Measurements from ENCODE around the gene DGKE.

Gene DGKE

GRCh38 chr17:56815711-56816110 lies 18.2 kb upstream of the DGKE start:
- no peak for DNase-seq (ENCODE audit: low read depth)

DNA sequence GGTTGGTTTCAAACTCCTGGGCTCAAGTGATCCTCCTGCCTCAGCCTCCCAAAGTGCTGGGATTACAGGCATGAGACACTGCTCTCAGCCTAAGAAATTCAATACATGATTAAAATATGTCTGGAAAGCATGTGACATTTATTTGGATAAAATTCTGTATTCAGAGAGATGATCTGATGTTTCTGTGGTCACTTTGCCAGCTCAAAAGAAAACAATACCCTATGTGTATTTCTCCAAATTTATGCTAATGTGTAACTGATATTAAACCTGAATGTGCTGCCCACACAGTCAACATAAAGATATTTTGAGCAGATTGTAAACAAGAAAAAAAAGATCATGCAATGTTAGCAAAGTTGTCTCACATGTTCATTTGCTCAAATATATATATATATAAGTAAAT lies 16.9 kb upstream of the DGKE start:
- no peak for DNase-seq (ENCODE audit: low read depth)

GRCh38 chr17:56819030-56819429 lies 14.9 kb upstream of the DGKE start:
- DNase-seq (ENCODE audit: low read depth), result no peak

GRCh38 chr17:56819431-56820145 lies 14.4 kb upstream of the DGKE start:
- DNase-seq (ENCODE audit: low read depth), result peak; percentile 56

GRCh38 chr17:56820207-56820606 lies 13.7 kb upstream of the DGKE start:
- no peak for DNase-seq (ENCODE audit: low read depth)

- no peak for DNase-seq (ENCODE audit: low read depth)
Measured at GRCh38 chr17:56821847-56822534, 12.0 kb upstream of the DGKE start.

GRCh38 chr17:56822725-56823124 lies 11.2 kb upstream of the DGKE start:
- no peak for DNase-seq (ENCODE audit: low read depth)

DNA sequence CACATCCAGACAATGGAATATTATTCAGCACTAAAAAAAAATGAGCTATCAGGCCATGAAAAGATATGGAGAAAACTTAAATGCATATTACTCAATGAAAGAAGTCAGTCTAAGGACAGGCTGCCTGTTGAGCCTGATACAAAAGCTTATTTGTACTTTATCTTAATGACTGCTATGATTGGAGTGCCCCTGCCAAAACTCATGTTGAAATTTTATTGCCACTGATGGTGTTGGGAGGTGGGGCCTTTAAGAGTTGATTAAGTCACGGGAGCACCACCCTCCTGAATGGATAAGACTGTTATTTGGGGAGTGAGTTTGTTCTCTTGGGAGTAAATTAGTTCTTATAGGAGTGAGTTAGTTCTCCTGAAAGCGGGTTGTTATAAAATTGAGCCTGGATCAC lies 10.1 kb upstream of the DGKE start:
- no peak for DNase-seq (ENCODE audit: low read depth)

GRCh38 chr17:56824503-56824902 lies 9.4 kb upstream of the DGKE start:
- DNase-seq (ENCODE audit: low read depth), result no peak

- DNase-seq (ENCODE audit: low read depth), result no peak
Measured at GRCh38 chr17:56826611-56827414, 7.1 kb upstream of the DGKE start.

GRCh38 chr17:56830726-56831368 lies 3.1 kb upstream of the DGKE start:
- no peak for DNase-seq (ENCODE audit: low read depth)

GRCh38 chr17:56831369-56832095 lies 2.4 kb upstream of the DGKE start:
- no peak for DNase-seq (ENCODE audit: low read depth)

DNA sequence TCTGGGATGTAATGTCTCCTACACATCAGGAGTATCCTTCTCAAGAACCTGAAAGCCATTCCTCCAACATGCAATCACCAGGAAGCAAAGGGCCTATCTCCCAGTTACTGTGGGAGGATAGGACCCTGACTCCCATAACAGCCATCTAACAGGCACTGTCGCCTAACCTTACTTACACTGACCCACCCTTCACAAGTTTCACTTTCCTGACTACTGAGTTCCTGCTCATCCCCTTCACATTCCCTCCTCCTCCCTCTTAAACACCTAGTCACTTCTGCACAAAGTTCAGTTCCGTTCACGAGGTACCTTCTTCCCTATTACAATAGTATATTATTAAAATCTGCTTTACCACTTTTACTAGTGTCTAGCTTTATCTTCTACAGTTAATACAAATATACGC lies 1.5 kb upstream of the DGKE start:
- no peak for DNase-seq (ENCODE audit: low read depth)

DNA sequence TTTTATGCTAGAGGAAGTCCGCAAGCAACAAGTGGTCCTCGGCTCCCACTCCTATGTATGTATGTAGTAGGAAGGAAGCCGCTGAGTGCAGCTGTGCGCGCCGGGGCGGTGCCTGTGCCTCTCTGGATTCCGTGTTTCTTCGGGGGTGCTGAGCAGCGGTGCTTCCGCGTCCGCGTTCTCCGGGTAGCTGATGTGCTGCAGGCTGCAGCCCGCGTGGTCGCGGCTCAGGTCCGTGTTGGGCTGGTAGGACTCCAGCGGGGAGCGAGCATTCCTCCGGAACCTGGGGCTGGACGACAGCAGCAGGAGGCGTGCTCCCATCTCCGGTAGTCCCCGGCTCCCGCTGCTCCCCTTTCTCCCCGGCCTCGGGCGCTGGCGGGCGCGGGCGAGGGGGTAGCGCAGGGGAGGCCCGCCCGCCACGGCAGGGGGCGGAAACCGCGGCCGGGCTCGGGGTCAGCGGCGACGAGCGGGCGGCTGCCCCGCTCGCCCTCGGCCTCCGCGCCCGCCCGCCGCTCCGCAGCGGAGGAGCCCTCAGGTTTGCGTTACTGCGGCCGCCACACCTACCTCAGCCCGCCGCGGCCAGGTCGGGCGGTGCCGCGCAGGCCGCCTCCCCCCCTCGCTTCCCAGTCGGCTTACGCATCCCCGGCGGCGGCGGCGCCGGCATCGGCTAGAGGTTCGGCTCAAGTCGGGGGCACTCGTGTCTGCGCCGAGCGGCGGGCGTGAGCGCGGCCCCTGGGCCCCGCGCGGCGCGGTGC lies 718 bp upstream of the DGKE start:
- DNase-seq (ENCODE audit: low read depth), result peak; percentile 57

- DNase-seq (ENCODE audit: low read depth), result peak; percentile 50
Measured at GRCh38 chr17:56834380-56835263, 671 bp downstream of the DGKE start.

DNA sequence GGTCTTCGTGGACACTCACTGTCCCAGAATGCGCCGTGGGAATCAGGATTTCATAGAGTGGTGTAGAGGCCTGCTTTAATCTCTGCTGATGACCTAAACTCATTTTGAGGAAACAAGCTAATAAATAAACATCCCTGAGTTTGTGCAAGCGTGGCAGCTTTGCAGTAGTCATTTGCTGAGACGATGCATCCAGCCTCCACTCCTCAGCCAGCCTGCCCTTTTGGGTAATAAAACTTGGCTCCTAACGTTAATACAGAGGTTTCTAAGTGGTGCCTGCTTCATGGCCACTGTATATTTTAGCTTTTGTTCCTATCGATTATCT lies 1.3 kb downstream of the DGKE start:
- DNase-seq (ENCODE audit: low read depth), result no peak

DNA sequence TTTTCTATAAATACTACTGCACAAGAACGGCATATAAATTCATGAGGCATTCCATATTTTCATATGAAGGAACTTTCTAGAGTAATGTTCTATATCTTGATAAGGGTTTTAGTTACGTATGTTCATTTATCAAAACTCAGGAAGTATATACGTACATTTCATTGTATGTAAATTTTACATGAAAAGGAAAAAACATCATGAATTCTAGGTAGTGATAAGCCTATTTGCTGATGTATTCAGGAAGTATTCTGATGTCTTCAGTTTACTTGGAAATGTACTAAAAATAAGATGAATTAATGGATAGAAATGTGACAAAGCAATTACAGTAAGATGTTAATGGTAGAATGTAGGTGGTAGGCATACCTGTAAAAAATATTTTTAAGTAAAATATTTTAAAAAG lies 4.7 kb downstream of the DGKE start:
- DNase-seq (ENCODE audit: low read depth), result no peak

- DNase-seq (ENCODE audit: low read depth), result no peak
Measured at GRCh38 chr17:56842577-56842976, 8.6 kb downstream of the DGKE start.

- no peak for DNase-seq (ENCODE audit: low read depth)
Measured at GRCh38 chr17:56845934-56846333, 12.0 kb downstream of the DGKE start.

- no peak for DNase-seq (ENCODE audit: low read depth)
Measured at GRCh38 chr17:56847106-56847505, 13.2 kb downstream of the DGKE start.

All from T follicular helper cell (primary cell).